ENCODE measurements around the gene SLC4A7. TPM values are rescaled to one million over a fixed set of nuclear protein-coding genes. Genes with fewer than 3 reads are reported as not detected.
"Not testable (repeated sequence)": the region's sequence is repeated elsewhere in the genome, so short reads cannot be mapped to it uniquely, and the experiment has no call there.

SLC4A7 gene
- polyA plus RNA-seq, 1 donor = 14.6 TPM

DNA sequence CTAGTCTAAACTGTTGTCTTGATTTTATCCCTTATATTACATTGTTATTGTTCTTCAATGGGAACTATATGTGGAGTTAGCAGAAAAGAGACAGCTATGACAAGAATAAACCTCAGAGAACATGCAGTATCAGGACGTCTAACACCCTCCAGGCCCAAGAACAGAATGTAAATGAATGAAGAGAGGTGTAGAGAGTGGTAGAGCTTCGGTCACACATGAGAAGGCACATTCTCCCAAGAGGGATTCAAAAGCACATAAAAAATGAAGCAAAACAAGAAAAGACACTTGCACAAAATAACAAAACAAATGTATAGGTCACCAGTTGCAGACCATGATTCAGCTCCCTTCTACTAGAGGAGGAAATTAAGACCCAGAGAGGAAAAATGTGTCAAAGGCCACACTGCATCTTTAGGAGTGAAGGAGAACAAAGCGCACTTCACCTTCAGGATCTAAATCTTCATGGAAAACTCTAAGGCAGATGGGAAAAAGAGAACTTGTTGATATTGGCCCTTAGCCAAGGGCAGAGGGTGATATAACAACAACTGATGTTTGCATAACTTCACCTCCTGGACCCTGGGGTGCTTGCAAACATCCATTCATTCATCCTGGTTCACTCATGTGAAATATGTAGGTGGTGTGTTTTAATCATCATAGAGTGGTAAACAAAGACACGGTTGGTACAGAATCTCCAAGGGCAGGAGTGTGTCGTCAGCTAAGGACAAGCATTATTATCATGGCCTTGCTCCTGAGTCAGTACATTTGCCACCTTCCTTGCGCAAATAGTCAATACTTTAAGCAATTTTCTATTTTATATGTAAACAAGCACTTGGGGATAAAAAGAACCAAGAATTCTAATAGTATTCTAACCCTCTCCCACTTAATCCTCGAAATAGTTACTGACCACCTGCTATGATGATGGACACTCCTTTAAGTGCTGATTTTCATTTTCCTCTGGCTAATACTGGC lies 123.8 kb downstream of the SLC4A7 start:
- no peak for DNase-seq (ENCODE audit: low read depth)

DNA sequence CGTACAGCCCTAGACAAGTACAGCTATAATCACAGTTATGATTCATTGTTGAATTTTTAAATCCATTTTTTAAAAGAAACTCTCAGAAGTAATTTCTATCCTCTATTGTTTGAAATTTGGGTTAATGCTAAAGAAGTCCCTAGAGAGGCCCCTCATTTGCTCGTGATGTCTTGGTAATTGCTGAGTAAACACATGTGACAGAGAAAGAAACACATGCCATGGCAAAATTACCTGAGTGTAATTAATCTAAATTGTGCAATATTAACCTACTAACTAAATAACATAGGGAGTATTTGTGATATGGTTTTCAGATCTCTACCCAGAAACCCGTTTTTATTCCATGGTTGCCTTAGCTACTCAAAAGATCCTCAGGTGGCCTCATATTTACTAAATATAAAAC lies 125.8 kb downstream of the SLC4A7 start:
- DNase-seq (ENCODE audit: low read depth) = no peak

DNA sequence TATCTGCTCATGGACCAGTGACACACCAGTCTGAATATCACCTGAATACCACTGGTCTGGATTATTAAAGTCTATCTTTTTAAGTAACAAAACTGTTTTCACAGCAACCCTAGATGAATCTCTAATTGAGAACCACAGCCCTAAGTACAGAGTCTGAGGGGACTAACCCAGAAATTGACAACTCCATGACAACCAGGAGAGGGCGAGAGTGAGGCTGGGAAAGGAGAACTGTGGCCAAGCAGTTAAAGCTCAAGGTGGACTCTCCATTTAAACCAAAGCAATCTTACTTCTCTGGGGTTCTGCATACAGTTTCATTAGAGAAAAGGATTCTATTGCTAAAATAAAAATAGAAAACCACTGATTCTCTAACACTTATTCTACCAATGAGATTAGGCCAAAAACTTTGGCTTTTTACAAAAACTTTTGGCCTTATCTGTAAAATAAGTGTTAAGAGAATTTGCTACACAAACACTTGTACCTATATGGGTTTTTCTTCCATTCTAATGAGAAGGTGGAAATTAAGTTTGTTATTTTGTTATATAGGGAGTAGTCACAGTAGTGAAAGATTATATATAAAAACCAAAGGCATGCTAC lies 126.4 kb downstream of the SLC4A7 start:
- DNase-seq (ENCODE audit: low read depth) = no peak

GRCh38 chr3:27356976-27357375 lies 127.2 kb downstream of the SLC4A7 start:
- no peak for DNase-seq (ENCODE audit: low read depth)

DNA sequence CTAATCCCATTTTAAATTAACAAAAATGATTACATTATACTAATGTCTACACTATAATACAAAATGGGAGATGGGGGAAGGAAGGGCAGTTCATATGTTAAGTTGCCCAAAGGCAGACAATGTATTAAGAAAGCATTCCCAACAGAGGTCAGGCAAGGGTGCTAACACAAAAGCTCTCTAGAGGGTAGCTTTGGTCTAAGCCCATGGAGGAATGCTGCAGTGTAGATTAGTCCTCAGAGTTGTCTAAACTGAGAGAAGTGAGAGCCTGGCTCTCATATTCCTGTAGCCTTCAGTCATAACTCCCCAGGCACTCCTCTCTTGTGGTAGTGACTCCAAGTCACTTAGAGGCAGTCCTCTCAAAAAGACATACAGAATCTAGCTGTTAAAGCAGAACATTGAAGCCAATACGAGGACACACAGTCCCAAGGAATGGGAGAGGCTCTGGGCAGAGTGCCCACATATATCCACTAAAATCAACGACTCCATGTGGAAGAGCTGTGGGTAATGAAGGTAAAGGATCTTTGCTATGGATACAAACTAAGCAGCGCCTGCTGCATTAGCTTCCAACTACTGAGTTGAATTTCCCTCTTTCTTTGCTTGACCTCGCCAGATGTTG lies 129.5 kb downstream of the SLC4A7 start:
- no peak for DNase-seq (ENCODE audit: low read depth)

GRCh38 chr3:27354161-27354560 lies 130.0 kb downstream of the SLC4A7 start:
- DNase-seq (ENCODE audit: low read depth) = no peak

GRCh38 chr3:27353221-27353620 lies 131.0 kb downstream of the SLC4A7 start:
- no peak for DNase-seq (ENCODE audit: low read depth)

- DNase-seq (ENCODE audit: low read depth) = no peak
These were observed 132.1 kb downstream of the SLC4A7 start for GRCh38 chr3:27352047-27352446.

GRCh38 chr3:27349832-27350231 lies 134.4 kb downstream of the SLC4A7 start:
- no peak for DNase-seq (ENCODE audit: low read depth)

- DNase-seq (ENCODE audit: low read depth) = no peak
These were observed 138.0 kb downstream of the SLC4A7 start for GRCh38 chr3:27345959-27346865.

DNA sequence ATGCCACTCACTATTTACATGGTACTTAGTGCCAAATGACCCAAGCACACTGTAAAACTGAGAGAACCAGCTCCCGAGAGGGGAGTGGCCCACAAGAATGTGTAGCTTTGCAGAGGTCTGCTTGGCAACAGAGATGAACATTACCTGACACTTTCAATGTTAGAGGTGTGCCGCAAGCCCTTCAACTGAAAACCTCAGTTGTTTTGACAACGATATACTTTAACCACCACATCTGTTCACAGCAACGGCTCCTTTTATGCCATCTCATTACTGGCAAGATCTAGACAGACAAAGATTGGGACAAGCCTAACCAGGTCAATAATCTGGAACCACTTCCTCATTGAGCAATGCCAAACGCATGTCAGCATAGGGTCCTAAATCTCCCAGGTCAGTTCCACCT lies 138.7 kb downstream of the SLC4A7 start:
- DNase-seq (ENCODE audit: low read depth) = no peak

GRCh38 chr3:27345045-27345444 lies 139.1 kb downstream of the SLC4A7 start:
- DNase-seq (ENCODE audit: low read depth) = no peak

DNA sequence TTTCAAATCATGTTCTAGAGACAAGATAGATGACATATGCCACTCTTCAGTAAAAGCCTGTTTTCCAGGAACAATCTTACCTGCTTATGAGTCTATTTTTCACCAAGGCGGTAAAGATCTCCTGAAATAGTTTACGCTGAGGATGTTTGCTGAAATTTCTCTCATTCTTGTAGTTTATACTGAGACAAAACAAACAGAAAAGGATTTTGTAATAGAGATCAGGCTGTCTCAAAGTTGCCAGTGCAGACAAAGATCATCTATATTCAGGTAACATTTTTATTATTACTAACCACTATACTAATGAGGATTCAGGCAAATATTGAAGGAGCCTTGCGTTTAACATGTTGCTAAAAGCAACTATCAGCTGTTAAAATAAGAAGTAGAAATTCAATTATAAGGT lies 140.0 kb downstream of the SLC4A7 start:
- DNase-seq (ENCODE audit: low read depth) = no peak

DNA sequence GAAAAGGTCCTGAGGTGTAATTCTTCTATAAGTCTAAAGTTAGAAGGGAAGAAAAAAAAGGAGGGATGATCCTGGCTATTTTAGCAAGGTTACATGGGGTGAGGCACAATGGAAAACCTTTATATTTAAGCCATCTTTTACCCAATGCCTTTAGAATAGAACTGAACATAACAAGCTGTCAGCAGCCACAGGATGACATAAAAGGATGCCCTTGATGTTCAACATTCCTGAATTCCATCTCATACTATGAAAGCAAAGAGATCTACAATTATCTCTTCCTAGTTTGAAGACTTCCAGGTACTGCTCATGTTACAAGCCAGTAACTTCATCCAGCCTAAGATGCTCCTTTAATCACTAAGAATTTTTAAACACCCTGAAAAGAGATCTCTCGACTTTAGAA lies 141.9 kb downstream of the SLC4A7 start:
- no peak for DNase-seq (ENCODE audit: low read depth)

DNA sequence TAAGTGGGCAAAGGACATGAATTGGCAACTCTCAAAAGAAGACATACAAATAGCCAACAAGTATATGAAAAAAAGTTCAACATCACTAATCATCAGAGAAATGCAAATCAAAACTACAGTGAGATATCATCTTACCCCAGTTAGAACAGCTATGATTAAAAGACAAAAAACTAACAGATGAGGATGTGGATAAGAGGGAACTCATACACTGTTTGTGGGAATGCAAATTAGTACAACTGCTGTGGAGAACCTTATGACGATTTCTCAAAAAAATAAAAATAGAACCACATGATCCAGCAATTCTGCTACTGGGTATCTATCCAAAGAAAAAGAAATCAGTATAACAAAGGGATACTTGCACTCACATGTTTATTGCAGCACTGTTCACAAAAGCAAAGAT lies 143.7 kb downstream of the SLC4A7 start:
- DNase-seq (ENCODE audit: low read depth) = no peak

- DNase-seq (ENCODE audit: low read depth) = no peak
These were observed 148.6 kb downstream of the SLC4A7 start for GRCh38 chr3:27335571-27335970.

DNA sequence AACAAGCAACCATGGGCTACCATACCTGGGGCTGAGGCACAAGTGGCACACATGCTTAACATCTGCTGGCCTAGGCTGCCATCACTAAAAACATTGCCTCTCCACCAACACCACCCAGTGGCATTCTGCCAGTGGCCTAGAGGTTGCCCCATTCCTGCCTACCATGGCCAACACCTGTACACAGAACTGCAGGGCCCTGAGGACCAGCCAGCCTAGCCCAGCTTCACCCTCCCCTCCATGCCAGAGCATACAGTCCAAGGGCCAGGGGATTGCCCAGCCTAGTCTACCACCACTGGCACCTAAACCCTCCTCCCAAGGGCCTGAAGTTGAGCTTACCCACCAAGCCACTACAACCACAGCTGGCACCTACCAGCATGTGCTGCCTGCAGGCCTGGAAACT lies 150.3 kb downstream of the SLC4A7 start:
- no peak for DNase-seq (ENCODE audit: low read depth)

GRCh38 chr3:27328982-27329762 lies 155.0 kb downstream of the SLC4A7 start:
- DNase-seq (ENCODE audit: low read depth) = not testable (repeated sequence)

GRCh38 chr3:27326629-27327545 lies 157.3 kb downstream of the SLC4A7 start:
- peak; percentile 24 for DNase-seq (ENCODE audit: low read depth)

- DNase-seq (ENCODE audit: low read depth) = no peak
These were observed 158.0 kb downstream of the SLC4A7 start for GRCh38 chr3:27326202-27326601.

Data from forelimb muscle (tissue), 1 donor.